ENCODE results near the gene LIFR. TPM values are rescaled to one million over a fixed set of nuclear protein-coding genes. Genes with fewer than 3 reads are reported as not detected.
"Not testable (repeated sequence)": the region's sequence is repeated elsewhere in the genome, so short reads cannot be mapped to it uniquely, and the experiment has no call there.

LIFR gene
- total RNA-seq, 1 donor from 2014 or later = 110 TPM

DNA sequence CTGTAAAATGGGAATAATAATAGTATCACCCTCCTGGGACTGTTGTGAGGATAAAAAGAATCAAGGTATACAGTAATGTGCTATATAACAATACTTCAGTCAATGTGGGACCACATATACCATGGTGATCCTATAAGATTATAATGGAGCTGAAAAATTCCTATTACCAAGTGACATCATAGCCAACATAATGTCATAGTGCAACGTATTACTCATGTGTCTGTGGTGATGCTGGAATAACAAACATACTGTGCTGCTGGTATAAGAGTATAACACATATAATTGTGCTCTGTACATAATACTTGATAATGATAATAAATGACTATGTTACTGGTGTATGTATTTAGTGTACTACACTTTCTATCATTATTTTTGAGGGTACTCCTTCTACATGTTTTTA, 38.1 kb downstream of the LIFR start:
- H3K36me3 ChIP-seq = peaks cover 56% of the 10 kb centered on the region

DNA sequence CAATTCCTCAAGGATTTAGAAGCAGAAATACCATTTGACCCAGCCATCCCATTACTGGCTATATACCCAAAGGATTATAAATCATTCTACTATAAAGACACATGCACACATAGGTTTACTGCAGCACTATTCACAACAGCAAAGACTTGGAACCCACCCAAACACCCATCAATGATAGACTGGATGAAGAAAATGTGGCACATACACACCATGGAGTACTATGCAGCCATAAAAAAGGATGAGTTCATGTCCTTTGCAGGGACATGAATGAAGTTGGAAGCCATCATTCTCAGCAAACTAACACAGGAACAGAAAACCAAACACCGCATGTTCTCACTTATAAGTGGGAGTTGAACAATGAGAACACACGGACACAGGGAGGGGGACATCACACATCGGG, 39.8 kb downstream of the LIFR start:
- ATAC-seq; H3K4me3 ChIP-seq; H3K9me3 ChIP-seq; DNase-seq; H3K27me3 ChIP-seq (ENCODE audit: low read depth); intact Hi-C loops (cut with DNase I); H3K4me1 ChIP-seq; H3K27ac ChIP-seq: not testable (repeated sequence)
- H3K36me3 ChIP-seq = peaks cover 46% of the 10 kb centered on the region

More for the DNA sequence above, 38.1 kb downstream of the LIFR start:
- Histone ChIP-seq H3K4me3 (no peak overlapping the region), H3K27me3 (ENCODE audit: low read depth) (no peaks in the 10 kb centered on the region), H3K27ac (no peak overlapping the region), H3K4me1 (no peaks in the 10 kb centered on the region), H3K9me3 (no peaks in the 10 kb centered on the region)
- ATAC-seq (no peak), DNase-seq (no peak)
- TF ChIP-seq, protein P1, sequence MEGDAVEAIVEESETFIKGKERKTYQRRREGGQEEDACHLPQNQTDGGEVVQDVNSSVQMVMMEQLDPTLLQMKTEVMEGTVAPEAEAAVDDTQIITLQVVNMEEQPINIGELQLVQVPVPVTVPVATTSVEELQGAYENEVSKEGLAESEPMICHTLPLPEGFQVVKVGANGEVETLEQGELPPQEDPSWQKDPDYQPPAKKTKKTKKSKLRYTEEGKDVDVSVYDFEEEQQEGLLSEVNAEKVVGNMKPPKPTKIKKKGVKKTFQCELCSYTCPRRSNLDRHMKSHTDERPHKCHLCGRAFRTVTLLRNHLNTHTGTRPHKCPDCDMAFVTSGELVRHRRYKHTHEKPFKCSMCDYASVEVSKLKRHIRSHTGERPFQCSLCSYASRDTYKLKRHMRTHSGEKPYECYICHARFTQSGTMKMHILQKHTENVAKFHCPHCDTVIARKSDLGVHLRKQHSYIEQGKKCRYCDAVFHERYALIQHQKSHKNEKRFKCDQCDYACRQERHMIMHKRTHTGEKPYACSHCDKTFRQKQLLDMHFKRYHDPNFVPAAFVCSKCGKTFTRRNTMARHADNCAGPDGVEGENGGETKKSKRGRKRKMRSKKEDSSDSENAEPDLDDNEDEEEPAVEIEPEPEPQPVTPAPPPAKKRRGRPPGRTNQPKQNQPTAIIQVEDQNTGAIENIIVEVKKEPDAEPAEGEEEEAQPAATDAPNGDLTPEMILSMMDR (IDR thresholded peaks at IDR 0.05) = no peak
- intact Hi-C loops (cut with DNase I) = no loop called here

DNA sequence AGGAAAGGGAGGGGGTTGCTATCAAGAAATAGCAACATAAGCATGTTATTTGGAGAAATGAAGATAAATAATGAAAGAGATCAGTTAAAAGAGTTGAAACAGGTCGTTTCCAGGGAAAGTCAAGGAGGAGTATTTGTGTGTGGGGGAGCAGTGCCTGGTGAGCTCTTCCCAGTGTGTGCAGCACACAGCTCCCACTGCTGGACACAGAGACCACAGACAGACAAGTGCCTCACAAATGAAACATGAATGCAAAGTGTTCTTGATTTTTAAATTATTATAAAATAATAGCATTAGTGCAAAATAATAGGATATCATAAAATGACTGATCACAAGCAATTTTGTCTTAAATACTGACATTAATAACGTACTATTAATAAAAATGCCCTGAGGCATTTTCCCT, 40.8 kb downstream of the LIFR start:
- Histone ChIP-seq H3K36me3 (peaks cover 46% of the 10 kb centered on the region), H3K9me3 (no peaks in the 10 kb centered on the region), H3K27me3 (ENCODE audit: low read depth) (no peaks in the 10 kb centered on the region), H3K4me3 (no peak overlapping the region), H3K4me1 (no peaks in the 10 kb centered on the region), H3K27ac (no peak overlapping the region)
- DNase-seq = no peak
- intact Hi-C loops (cut with DNase I) = no loop called here
- TF ChIP-seq, protein P1 (IDR thresholded peaks at IDR 0.05) = peak; percentile 18
- no peak for ATAC-seq

DNA sequence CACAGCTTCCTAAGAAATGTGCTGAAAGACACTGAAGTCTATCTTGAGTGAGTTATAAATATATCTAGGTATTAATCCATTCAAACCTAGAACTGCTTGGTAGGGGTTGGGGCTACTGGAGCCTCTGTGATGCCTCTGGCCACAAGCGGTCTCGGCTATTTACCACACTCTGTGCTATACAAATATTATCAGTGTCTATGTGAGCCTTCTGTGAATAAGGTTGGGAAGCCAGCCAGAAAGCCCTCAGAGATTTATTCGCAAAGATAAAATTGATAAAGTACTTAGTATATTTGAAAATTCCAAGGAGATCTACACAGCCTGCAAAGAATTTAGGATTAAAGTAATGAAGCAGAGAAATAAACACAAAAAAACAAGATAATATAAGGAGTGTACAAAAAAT, 41.4 kb downstream of the LIFR start:
- peaks cover 46% of the 10 kb centered on the region for H3K36me3 ChIP-seq
- H3K4me1 ChIP-seq = no peaks in the 10 kb centered on the region
- DNase-seq (no peak), ATAC-seq (no peak)
- TF ChIP-seq, protein P1 (IDR thresholded peaks at IDR 0.05) = no peak
- no peaks in the 10 kb centered on the region for H3K9me3 ChIP-seq
- no peak overlapping the region for H3K27ac ChIP-seq
- H3K4me3 ChIP-seq = no peak overlapping the region
- H3K27me3 ChIP-seq (ENCODE audit: low read depth) = no peaks in the 10 kb centered on the region
- intact Hi-C loops (cut with DNase I) = no loop called here

DNA sequence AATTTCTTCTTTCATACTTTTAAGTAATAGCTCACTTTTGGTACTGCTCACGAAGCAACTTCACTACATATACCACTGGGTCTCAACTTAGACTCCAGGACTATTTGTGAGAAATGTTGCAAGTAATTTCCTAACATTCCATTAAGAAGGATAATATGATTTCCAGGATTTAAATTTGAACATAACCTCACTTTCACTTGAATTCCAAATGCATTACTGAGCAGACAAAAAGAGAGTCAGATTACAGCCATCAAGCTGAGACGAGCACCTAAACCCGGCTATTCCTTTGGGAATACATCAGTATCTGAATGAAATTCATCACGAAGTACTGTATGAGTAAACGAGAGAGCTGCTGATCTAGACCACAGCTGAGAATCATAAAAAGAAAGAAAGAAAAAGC, 47.3 kb downstream of the LIFR start:
- DNase-seq (no peak), ATAC-seq (no peak)
- Histone ChIP-seq H3K9me3 (no peaks in the 10 kb centered on the region), H3K4me3 (no peak overlapping the region), H3K4me1 (no peaks in the 10 kb centered on the region), H3K27me3 (ENCODE audit: low read depth) (no peaks in the 10 kb centered on the region), H3K27ac (no peak overlapping the region), H3K36me3 (peaks cover 52% of the 10 kb centered on the region)
- TF ChIP-seq, protein P1 (IDR thresholded peaks at IDR 0.05) = no peak
- intact Hi-C loops (cut with DNase I) = no loop called here

DNA sequence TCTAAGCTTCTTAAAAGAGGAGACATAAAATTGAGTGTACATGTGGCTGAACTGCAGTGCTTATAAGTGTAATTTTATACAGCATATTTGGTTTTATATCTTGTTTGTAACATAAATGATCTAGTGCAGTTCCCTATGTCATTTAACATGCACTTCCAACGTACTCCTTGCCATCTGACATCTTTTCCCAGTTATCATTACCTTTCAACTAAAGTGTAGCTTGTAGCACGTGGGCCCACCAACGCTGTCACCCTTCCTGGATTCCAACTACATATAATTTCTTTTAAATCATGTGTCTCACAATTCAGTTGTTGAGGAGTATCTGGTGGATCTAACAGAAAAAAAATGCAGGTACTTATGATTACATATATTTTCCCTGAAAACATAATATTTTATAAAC, 50.1 kb downstream of the LIFR start:
- peaks cover 59% of the 10 kb centered on the region for H3K36me3 ChIP-seq
- DNase-seq = no peak
- H3K4me1 ChIP-seq = no peaks in the 10 kb centered on the region
- no peaks in the 10 kb centered on the region for H3K9me3 ChIP-seq
- no peak overlapping the region for H3K4me3 ChIP-seq
- TF ChIP-seq, protein P1 (IDR thresholded peaks at IDR 0.05) = no peak
- ATAC-seq = no peak
- intact Hi-C loops (cut with DNase I) = no loop called here
- H3K27me3 ChIP-seq (ENCODE audit: low read depth) = no peaks in the 10 kb centered on the region
- H3K27ac ChIP-seq = no peak overlapping the region
